Liver (tissue), 9 donors: Measurements from ENCODE around the gene ITPRID1. TPM values are rescaled to one million over a fixed set of nuclear protein-coding genes. Genes with fewer than 3 reads are reported as not detected.

ENCODE experiments used
- DNase-seq: peaks from one replicate; pipeline ENCODE4 v3.0.0-alpha.2; 2017; ENCODE audit warnings: low spot score
- H3K27ac ChIP-seq, 2 donors: one replicate each; pipeline ENCODE4 v1.7.0; 2013; ENCODE audit warnings: inconsistent platforms in 2 of 2, low read length in 2 of 2, control low read depth in 1 of 2, low read depth in 1 of 2, mild to moderate bottlenecking in 1 of 2
- H3K27me3 ChIP-seq, 4 donors: one replicate each; pipeline versions ENCODE4 v1.6.1 to v1.7.0; 2013; ENCODE audit warnings: low read length in 3 of 4, inconsistent platforms in 1 of 4, mild to moderate bottlenecking in 1 of 4, moderate library complexity in 1 of 4; ENCODE audit not compliant: control insufficient read depth in 4 of 4, insufficient read depth in 4 of 4
- H3K36me3 ChIP-seq, 4 donors: one replicate each; pipeline versions ENCODE4 v1.6.1 to v1.7.0; 2013; ENCODE audit warnings: low read length in 3 of 4, mild to moderate bottlenecking in 3 of 4, low read depth in 1 of 4, moderate library complexity in 1 of 4; ENCODE audit not compliant: control insufficient read depth in 4 of 4, insufficient read depth in 3 of 4
- H3K4me1 ChIP-seq, 4 donors: one replicate each; pipeline versions ENCODE4 v1.6.1 to v1.7.0; 2013; ENCODE audit warnings: low read length in 3 of 4, mild to moderate bottlenecking in 3 of 4, moderate library complexity in 1 of 4; ENCODE audit not compliant: control insufficient read depth in 4 of 4, insufficient read depth in 4 of 4
- H3K4me3 ChIP-seq, 3 donors: one replicate each; pipeline versions ENCODE4 v1.6.1 to v1.7.0; 2013; ENCODE audit warnings: low read length in 3 of 3, control low read depth in 1 of 3, low read depth in 1 of 3, mild to moderate bottlenecking in 1 of 3
- H3K9ac ChIP-seq, 2 donors: one replicate each; pipeline ENCODE4 v1.7.0; 2013; ENCODE audit warnings: low read length in 2 of 2, mild to moderate bottlenecking in 2 of 2, moderate library complexity in 2 of 2, control low read depth in 1 of 2, low read depth in 1 of 2
- H3K9me3 ChIP-seq, 4 donors: one replicate each; pipeline versions ENCODE4 v1.6.1 to v1.7.0; 2013; ENCODE audit warnings: low read length in 3 of 4; ENCODE audit not compliant: control insufficient read depth in 4 of 4
- EGR1 ChIP-seq, 2 donors: IDR thresholded peaks; 2 replicates each; pipeline ENCODE4 v1.6.1; 2016 to 2018; ENCODE audit warnings: antibody characterized with exemption in 2 of 2, low read depth in 2 of 2
- FOXA1 ChIP-seq: IDR thresholded peaks from 2 replicates; pipeline ENCODE4 v1.6.1; 2016; ENCODE audit warnings: antibody characterized with exemption
- FOXA2 ChIP-seq: IDR thresholded peaks from 2 replicates; pipeline ENCODE4 v1.6.1; 2016; ENCODE audit warnings: antibody characterized with exemption
- GABPA ChIP-seq, 2 donors: IDR thresholded peaks in 1 of 2; conservative IDR thresholded peaks in 1 of 2; 2 replicates each; pipeline ENCODE4 v1.6.1; 2016; ENCODE audit warnings: antibody characterized with exemption in 2 of 2, mild to moderate bottlenecking in 1 of 2, moderate library complexity in 1 of 2
- HNF4A ChIP-seq, 2 donors: conservative IDR thresholded peaks; 2 replicates each; pipeline ENCODE4 v1.6.1; 2016; ENCODE audit warnings: antibody characterized with exemption in 2 of 2, mild to moderate bottlenecking in 2 of 2
- HNF4G ChIP-seq: IDR thresholded peaks from 2 replicates; pipeline ENCODE4 v1.6.1; 2016; ENCODE audit warnings: antibody characterized with exemption
- JUND ChIP-seq, 2 donors: IDR thresholded peaks; 2 replicates each; pipeline ENCODE4 v1.6.1; 2016; ENCODE audit warnings: antibody characterized with exemption in 2 of 2
- NR2F2 ChIP-seq: IDR thresholded peaks from 2 replicates; pipeline ENCODE4 v1.6.1; 2016; ENCODE audit warnings: antibody characterized with exemption
- RAD21 ChIP-seq, 2 donors: IDR thresholded peaks; 2 replicates each; pipeline ENCODE4 v1.6.1; 2016; ENCODE audit warnings: antibody characterized with exemption in 2 of 2, mild to moderate bottlenecking in 2 of 2
- RXRA ChIP-seq, 2 donors: IDR thresholded peaks; 2 replicates each; pipeline ENCODE4 v1.6.1; 2017 to 2018; ENCODE audit warnings: antibody characterized with exemption in 2 of 2, mild to moderate bottlenecking in 1 of 2
- SP1 ChIP-seq: IDR thresholded peaks from 2 replicates; pipeline ENCODE4 v1.6.1; 2018; ENCODE audit warnings: antibody characterized with exemption, mild to moderate bottlenecking
- TAF1 ChIP-seq: conservative IDR thresholded peaks from 2 replicates; pipeline ENCODE4 v1.6.1; 2016; ENCODE audit warnings: antibody characterized with exemption, mild to moderate bottlenecking
- YY1 ChIP-seq: IDR thresholded peaks from 2 replicates; pipeline ENCODE4 v1.6.1; 2016; ENCODE audit warnings: antibody characterized with exemption, mild to moderate bottlenecking
- WGBS: extraction: QIAGEN DNeasy Blood & Tissue Kit; methylation state at CpG from one replicate; pipeline ENCODE4 v1.1.7; 2013; 5-methylcytosine and 5-hydroxymethylcytosine counted together
- polyA plus RNA-seq, 2 donors: library from polyadenylated mRNA; stranded (reverse) in 1 of 2; unstranded in 1 of 2; fragments of 200-250 nt in 1 of 2; fragments of >200 nt in 1 of 2; fragmentation: Nextera tagmentation in 1 of 2; extraction: Ambion mirVana in 1 of 2; gene quantifications; one replicate each; pipeline versions ENCODE4 v1.2.1 to v1.2.3, GENCODE V29; 2013 to 2015
- total RNA-seq, 2 donors: library from RNA; depleted of rRNA; stranded (reverse); fragments of >200 nt; gene quantifications; one replicate each; pipeline ENCODE4 v1.2.3, GENCODE V29; 2014
- TF ChIP-seq, protein P1 (sequence below): IDR thresholded peaks from 2 replicates; pipeline ENCODE4 v1.6.1; 2016; ENCODE audit warnings: antibody characterized with exemption
- TF ChIP-seq, protein P2 (sequence below): fragments of 150-350 bp; IDR thresholded peaks from 2 replicates; pipeline ENCODE4 v1.5.1; 2017; ENCODE audit warnings: improper control_type of control experiment, low read depth, low read length; ENCODE audit not compliant: missing input control
- TF ChIP-seq, protein P3 (sequence below): IDR thresholded peaks from 2 replicates; pipeline ENCODE4 v1.6.1; 2016; ENCODE audit warnings: antibody characterized with exemption
- TF ChIP-seq, protein P4 (sequence below): IDR thresholded peaks from 2 replicates; pipeline ENCODE4 v1.6.1; 2016; ENCODE audit warnings: antibody characterized with exemption, mild to moderate bottlenecking
- TF ChIP-seq, protein P5 (sequence below): IDR thresholded peaks from 2 replicates; pipeline ENCODE4 v1.6.1; 2016; ENCODE audit warnings: antibody characterized with exemption
- donor health status: healthy.
- donor health status: healthy.
- donor health status: healthy.
- donor health status: healthy.
- donor health status: healthy.

The ITPRID1 gene
- total and polyA plus RNA-seq, 4 donors = not detected

DNA sequence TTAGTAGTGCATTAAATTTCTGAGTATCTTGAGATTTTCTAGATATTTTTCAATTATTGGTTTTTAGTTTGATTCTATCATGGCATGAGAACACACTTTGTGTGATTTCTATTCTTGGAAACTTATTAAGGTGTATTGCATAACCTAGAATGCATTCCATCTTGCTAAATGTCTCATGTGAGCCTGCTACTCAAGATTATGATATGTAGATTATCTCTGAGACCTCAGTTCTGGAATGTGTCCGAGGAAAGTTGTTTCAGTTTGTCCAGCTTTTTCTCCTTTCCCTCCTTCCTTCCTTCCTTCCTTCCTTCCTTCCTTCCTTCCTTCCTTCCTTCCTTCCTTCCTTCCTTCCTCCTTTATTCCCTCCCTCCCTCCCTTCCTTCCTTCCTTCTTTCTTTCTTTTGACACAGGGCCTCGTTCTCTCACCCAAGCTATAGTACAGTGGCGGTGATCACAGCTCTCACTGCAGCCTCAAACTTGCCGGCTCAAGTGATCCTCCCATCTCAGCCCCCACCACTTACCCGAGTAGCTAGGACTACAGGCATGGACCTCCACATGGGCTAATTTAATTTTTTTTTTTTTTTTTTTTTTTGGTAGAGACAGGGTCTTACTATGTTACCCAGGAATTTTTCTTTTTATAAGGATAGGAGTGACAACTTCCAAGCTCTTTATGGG lies 7.6 kb downstream of the ITPRID1 start:
- H3K9me3 ChIP-seq = peaks cover 0 to 2% (median 0%) of the 10 kb centered on the region in 4 donors
- no peak overlapping the region for H3K4me3 ChIP-seq
- H3K27me3 ChIP-seq = peaks cover 0 to 8% (median 0%) of the 10 kb centered on the region in 4 donors
- no peak overlapping the region for H3K27ac ChIP-seq
- H3K4me1 ChIP-seq = no peaks in the 10 kb centered on the region
- H3K36me3 ChIP-seq = no peaks in the 10 kb centered on the region
- TF ChIP-seq TAF1 (no peak), RAD21 (IDR thresholded peaks at IDR 0.05) (no peak), SP1 (no peak), FOXA1 (no peak), FOXA2 (no peak), EGR1 (IDR thresholded peaks at IDR 0.05; ENCODE audit: low read depth in 2 of 2) (no peak), JUND (IDR thresholded peaks at IDR 0.05) (no peak), HNF4G (no peak), NR2F2 (no peak), YY1 (no peak), HNF4A (conservative IDR thresholded peaks at IDR 0.05) (no peak), RXRA (IDR thresholded peaks at IDR 0.05) (no peak), GABPA (IDR thresholded peaks at IDR 0.05 in 1 of 2, conservative IDR thresholded peaks at IDR 0.05 in 1 of 2) (no peak)
- TF ChIP-seq, protein P1, sequence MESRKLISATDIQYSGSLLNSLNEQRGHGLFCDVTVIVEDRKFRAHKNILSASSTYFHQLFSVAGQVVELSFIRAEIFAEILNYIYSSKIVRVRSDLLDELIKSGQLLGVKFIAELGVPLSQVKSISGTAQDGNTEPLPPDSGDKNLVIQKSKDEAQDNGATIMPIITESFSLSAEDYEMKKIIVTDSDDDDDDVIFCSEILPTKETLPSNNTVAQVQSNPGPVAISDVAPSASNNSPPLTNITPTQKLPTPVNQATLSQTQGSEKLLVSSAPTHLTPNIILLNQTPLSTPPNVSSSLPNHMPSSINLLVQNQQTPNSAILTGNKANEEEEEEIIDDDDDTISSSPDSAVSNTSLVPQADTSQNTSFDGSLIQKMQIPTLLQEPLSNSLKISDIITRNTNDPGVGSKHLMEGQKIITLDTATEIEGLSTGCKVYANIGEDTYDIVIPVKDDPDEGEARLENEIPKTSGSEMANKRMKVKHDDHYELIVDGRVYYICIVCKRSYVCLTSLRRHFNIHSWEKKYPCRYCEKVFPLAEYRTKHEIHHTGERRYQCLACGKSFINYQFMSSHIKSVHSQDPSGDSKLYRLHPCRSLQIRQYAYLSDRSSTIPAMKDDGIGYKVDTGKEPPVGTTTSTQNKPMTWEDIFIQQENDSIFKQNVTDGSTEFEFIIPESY = no peak
- TF ChIP-seq, protein P2, sequence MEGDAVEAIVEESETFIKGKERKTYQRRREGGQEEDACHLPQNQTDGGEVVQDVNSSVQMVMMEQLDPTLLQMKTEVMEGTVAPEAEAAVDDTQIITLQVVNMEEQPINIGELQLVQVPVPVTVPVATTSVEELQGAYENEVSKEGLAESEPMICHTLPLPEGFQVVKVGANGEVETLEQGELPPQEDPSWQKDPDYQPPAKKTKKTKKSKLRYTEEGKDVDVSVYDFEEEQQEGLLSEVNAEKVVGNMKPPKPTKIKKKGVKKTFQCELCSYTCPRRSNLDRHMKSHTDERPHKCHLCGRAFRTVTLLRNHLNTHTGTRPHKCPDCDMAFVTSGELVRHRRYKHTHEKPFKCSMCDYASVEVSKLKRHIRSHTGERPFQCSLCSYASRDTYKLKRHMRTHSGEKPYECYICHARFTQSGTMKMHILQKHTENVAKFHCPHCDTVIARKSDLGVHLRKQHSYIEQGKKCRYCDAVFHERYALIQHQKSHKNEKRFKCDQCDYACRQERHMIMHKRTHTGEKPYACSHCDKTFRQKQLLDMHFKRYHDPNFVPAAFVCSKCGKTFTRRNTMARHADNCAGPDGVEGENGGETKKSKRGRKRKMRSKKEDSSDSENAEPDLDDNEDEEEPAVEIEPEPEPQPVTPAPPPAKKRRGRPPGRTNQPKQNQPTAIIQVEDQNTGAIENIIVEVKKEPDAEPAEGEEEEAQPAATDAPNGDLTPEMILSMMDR = no peak
- TF ChIP-seq, protein P3, sequence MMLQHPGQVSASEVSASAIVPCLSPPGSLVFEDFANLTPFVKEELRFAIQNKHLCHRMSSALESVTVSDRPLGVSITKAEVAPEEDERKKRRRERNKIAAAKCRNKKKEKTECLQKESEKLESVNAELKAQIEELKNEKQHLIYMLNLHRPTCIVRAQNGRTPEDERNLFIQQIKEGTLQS = no peak
- TF ChIP-seq, protein P4, sequence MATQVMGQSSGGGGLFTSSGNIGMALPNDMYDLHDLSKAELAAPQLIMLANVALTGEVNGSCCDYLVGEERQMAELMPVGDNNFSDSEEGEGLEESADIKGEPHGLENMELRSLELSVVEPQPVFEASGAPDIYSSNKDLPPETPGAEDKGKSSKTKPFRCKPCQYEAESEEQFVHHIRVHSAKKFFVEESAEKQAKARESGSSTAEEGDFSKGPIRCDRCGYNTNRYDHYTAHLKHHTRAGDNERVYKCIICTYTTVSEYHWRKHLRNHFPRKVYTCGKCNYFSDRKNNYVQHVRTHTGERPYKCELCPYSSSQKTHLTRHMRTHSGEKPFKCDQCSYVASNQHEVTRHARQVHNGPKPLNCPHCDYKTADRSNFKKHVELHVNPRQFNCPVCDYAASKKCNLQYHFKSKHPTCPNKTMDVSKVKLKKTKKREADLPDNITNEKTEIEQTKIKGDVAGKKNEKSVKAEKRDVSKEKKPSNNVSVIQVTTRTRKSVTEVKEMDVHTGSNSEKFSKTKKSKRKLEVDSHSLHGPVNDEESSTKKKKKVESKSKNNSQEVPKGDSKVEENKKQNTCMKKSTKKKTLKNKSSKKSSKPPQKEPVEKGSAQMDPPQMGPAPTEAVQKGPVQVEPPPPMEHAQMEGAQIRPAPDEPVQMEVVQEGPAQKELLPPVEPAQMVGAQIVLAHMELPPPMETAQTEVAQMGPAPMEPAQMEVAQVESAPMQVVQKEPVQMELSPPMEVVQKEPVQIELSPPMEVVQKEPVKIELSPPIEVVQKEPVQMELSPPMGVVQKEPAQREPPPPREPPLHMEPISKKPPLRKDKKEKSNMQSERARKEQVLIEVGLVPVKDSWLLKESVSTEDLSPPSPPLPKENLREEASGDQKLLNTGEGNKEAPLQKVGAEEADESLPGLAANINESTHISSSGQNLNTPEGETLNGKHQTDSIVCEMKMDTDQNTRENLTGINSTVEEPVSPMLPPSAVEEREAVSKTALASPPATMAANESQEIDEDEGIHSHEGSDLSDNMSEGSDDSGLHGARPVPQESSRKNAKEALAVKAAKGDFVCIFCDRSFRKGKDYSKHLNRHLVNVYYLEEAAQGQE = no peak
- TF ChIP-seq, protein P5, sequence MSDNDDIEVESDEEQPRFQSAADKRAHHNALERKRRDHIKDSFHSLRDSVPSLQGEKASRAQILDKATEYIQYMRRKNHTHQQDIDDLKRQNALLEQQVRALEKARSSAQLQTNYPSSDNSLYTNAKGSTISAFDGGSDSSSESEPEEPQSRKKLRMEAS = no peak
- 74% methylated on average over 5 of the region's 5 CpGs for WGBS
- DNase-seq = no peak
- no peak overlapping the region for H3K9ac ChIP-seq
